Measurements from ENCODE around the gene CYP21A2. TPM values are rescaled to one million over a fixed set of nuclear protein-coding genes. Genes with fewer than 3 reads are reported as not detected.
"Not testable (repeated sequence)": the region's sequence is repeated elsewhere in the genome, so short reads cannot be mapped to it uniquely, and the experiment has no call there.

Gene CYP21A2
- total and polyA plus RNA-seq, 2 donors (not counting 1 experiment from before 2014, with no cell fraction given), result not detected

- Histone ChIP-seq H3K4me2 (ENCODE audit: extremely low read depth, insufficient read depth, low read length) (peak overlapping the region; percentile 40), H2AFZ (ENCODE audit: low read length) (no peak overlapping the region)
Observed at GRCh38 chr6:32047539-32047854, 9.3 kb downstream of the CYP21A2 start.

GRCh38 chr6:32047855-32048766 is 9.9 kb downstream of the CYP21A2 start:
- H3K4me2 ChIP-seq (ENCODE audit: extremely low read depth, insufficient read depth, low read length), result no peak overlapping the region
- H2AFZ ChIP-seq (ENCODE audit: low read length), result no peak overlapping the region
- H3K4me3 ChIP-seq (replicated peaks in 1 of 4; ENCODE audit: control extremely low read depth in 1 of 4, insufficient read depth in 1 of 4, low read depth in 3 of 4, low read length in 4 of 4), result no peak overlapping the region
- TF ChIP-seq EZH2 (IDR thresholded peaks at IDR 0.05; ENCODE audit: low read length, missing control alignments) (no peak), CTCF (conservative IDR thresholded peaks at IDR 0.05 in 1 of 2, IDR thresholded peaks at IDR 0.05 in 1 of 2; ENCODE audit: low read depth in 1 of 2, low read length in 2 of 2) (peak; percentile 58 to 82)
- no peaks in the 10 kb centered on the region for H4K20me1 ChIP-seq (ENCODE audit: control insufficient read depth, extremely low read depth, insufficient read depth, low read length)
- H3K27ac ChIP-seq (ENCODE audit: insufficient read depth, low read length), result peak overlapping the region; percentile 82
- no peaks in the 10 kb centered on the region for H3K79me2 ChIP-seq (ENCODE audit: control insufficient read depth, insufficient read depth, low read length)
- no peaks in the 10 kb centered on the region for H3K27me3 ChIP-seq (ENCODE audit: control insufficient read depth, insufficient read depth, low read length)
- H3K4me1 ChIP-seq (ENCODE audit: control insufficient read depth, extremely low read depth, insufficient read depth, low read length), result peaks cover 23% of the 10 kb centered on the region
- peaks cover 1% of the 10 kb centered on the region for H3K36me3 ChIP-seq (ENCODE audit: control insufficient read depth, insufficient read depth, low read length)
- DNase-seq (ENCODE audit: low read depth in 2 of 2), result peak in 1 of 2 donors; percentile 43
- H3K9me3 ChIP-seq (ENCODE audit: control insufficient read depth, insufficient read depth, low read depth, low read length), result no peaks in the 10 kb centered on the region
- H3K9ac ChIP-seq (ENCODE audit: insufficient read depth, low read length), result no peak overlapping the region

More at GRCh38 chr6:32047539-32047854, 9.3 kb downstream of the CYP21A2 start:
- no peak overlapping the region for H3K9ac ChIP-seq (ENCODE audit: insufficient read depth, low read length)
- DNase-seq (ENCODE audit: low read depth in 2 of 2), result no peak
- H3K27me3 ChIP-seq (ENCODE audit: control insufficient read depth, insufficient read depth, low read length), result no peaks in the 10 kb centered on the region
- peak overlapping the region; percentile 82 for H3K27ac ChIP-seq (ENCODE audit: insufficient read depth, low read length)
- peaks cover 1% of the 10 kb centered on the region for H3K36me3 ChIP-seq (ENCODE audit: control insufficient read depth, insufficient read depth, low read length)
- no peaks in the 10 kb centered on the region for H3K79me2 ChIP-seq (ENCODE audit: control insufficient read depth, insufficient read depth, low read length)
- H3K4me1 ChIP-seq (ENCODE audit: control insufficient read depth, extremely low read depth, insufficient read depth, low read length), result peaks cover 23% of the 10 kb centered on the region
- no peak for TF ChIP-seq EZH2 (IDR thresholded peaks at IDR 0.05; ENCODE audit: low read length, missing control alignments)
- no peak for TF ChIP-seq CTCF (conservative IDR thresholded peaks at IDR 0.05 in 1 of 2, IDR thresholded peaks at IDR 0.05 in 1 of 2; ENCODE audit: low read depth in 1 of 2, low read length in 2 of 2)
- no peak overlapping the region for H3K4me3 ChIP-seq (replicated peaks in 1 of 4; ENCODE audit: control extremely low read depth in 1 of 4, insufficient read depth in 1 of 4, low read depth in 3 of 4, low read length in 4 of 4)
- H4K20me1 ChIP-seq (ENCODE audit: control insufficient read depth, extremely low read depth, insufficient read depth, low read length), result no peaks in the 10 kb centered on the region
- no peaks in the 10 kb centered on the region for H3K9me3 ChIP-seq (ENCODE audit: control insufficient read depth, insufficient read depth, low read depth, low read length)

- H4K20me1 ChIP-seq (ENCODE audit: control insufficient read depth, extremely low read depth, insufficient read depth, low read length); H2AFZ ChIP-seq (ENCODE audit: low read length); H3K9ac ChIP-seq (ENCODE audit: insufficient read depth, low read length); H3K4me3 ChIP-seq (replicated peaks in 1 of 4; ENCODE audit: control extremely low read depth in 1 of 4, insufficient read depth in 1 of 4, low read depth in 3 of 4, low read length in 4 of 4); H3K27ac ChIP-seq (ENCODE audit: insufficient read depth, low read length); DNase-seq (ENCODE audit: low read depth in 2 of 2); H3K27me3 ChIP-seq (ENCODE audit: control insufficient read depth, insufficient read depth, low read length); H3K4me2 ChIP-seq (ENCODE audit: extremely low read depth, insufficient read depth, low read length); H3K9me3 ChIP-seq (ENCODE audit: control insufficient read depth, insufficient read depth, low read depth, low read length); H3K79me2 ChIP-seq (ENCODE audit: control insufficient read depth, insufficient read depth, low read length); H3K36me3 ChIP-seq (ENCODE audit: control insufficient read depth, insufficient read depth, low read length): not testable (repeated sequence)
- peaks cover 23% of the 10 kb centered on the region for H3K4me1 ChIP-seq (ENCODE audit: control insufficient read depth, extremely low read depth, insufficient read depth, low read length)
Observed at GRCh38 chr6:32049149-32049548, 10.9 kb downstream of the CYP21A2 start.

- H3K79me2 ChIP-seq (ENCODE audit: control insufficient read depth, insufficient read depth, low read length); H4K20me1 ChIP-seq (ENCODE audit: control insufficient read depth, extremely low read depth, insufficient read depth, low read length); H3K4me2 ChIP-seq (ENCODE audit: extremely low read depth, insufficient read depth, low read length); DNase-seq (ENCODE audit: low read depth in 2 of 2); H3K36me3 ChIP-seq (ENCODE audit: control insufficient read depth, insufficient read depth, low read length); H3K9me3 ChIP-seq (ENCODE audit: control insufficient read depth, insufficient read depth, low read depth, low read length); H3K27ac ChIP-seq (ENCODE audit: insufficient read depth, low read length); H3K27me3 ChIP-seq (ENCODE audit: control insufficient read depth, insufficient read depth, low read length); H3K4me3 ChIP-seq (replicated peaks in 1 of 4; ENCODE audit: control extremely low read depth in 1 of 4, insufficient read depth in 1 of 4, low read depth in 3 of 4, low read length in 4 of 4); H2AFZ ChIP-seq (ENCODE audit: low read length); H3K9ac ChIP-seq (ENCODE audit: insufficient read depth, low read length): not testable (repeated sequence)
- peaks cover 23% of the 10 kb centered on the region for H3K4me1 ChIP-seq (ENCODE audit: control insufficient read depth, extremely low read depth, insufficient read depth, low read length)
Observed at GRCh38 chr6:32049736-32050135, 11.5 kb downstream of the CYP21A2 start.
